A549 (cell line): ENCODE data around the gene UNC5C. TPM values are rescaled to one million over a fixed set of nuclear protein-coding genes. Genes with fewer than 3 reads are reported as not detected.
A peak's percentile ranks its signal among the peaks of the same experiment; 100 is the strongest.

Experiments used
- ATAC-seq, 2 experiments: fragments of 200-7000 bp in 1 of 2; fragments of >200 bp in 1 of 2; cut with Nextera tagmentation in 1 of 2; cut with Tn5 transposase in 1 of 2; 3 replicates each; pipeline versions ENCODE4 v1.8.0 to v1.9.1; 2018 to 2020; ENCODE audit warnings: mild to moderate bottlenecking in 1 of 2, moderate library complexity in 1 of 2
- CTCF ChIA-PET: fragments of 300-600 bp; sonication (Branson Sonifier 250); formaldehyde crosslinking; extraction: SDS; loops from one replicate; lab custom pipeline; 2021; ENCODE audit warnings: antibody characterized with exemption, inconsistent platforms; lab: Yijun Ruan, JAX
- POLR2A ChIA-PET: fragments of 350-600 bp; formaldehyde crosslinking; extraction: SDS; loops from one replicate; lab custom pipeline; 2021; ENCODE audit warnings: antibody characterized with exemption, inconsistent platforms; lab: Yijun Ruan, JAX
- DNase-seq, 2 experiments: peaks; one replicate each; pipeline versions ENCODE4 v3.0.0 to v3.0.0-alpha.2; 2011 to 2016; ENCODE audit warnings: low read depth in 1 of 2, low spot score in 1 of 2
- FAIRE-seq: peaks from 2 replicates; lab custom pipeline; 2011; peaks lifted over from hg19 to GRCh38; lab: Jason Lieb, UNC
- H3K27ac ChIP-seq, 2 experiments: fragments of >200 bp; sonication (Bioruptor Twin); formaldehyde crosslinking; 3 replicates each; pipeline ENCODE4 v1.5.1; 2016 to 2017
- H3K4me1 ChIP-seq: fragments of >200 bp; sonication (Bioruptor Twin); formaldehyde crosslinking; 3 replicates; pipeline ENCODE4 v1.6.1; 2016
- H3K4me2 ChIP-seq: fragments of >200 bp; sonication (Bioruptor Twin); formaldehyde crosslinking; 3 replicates; pipeline ENCODE4 v1.6.1; 2016
- H3K4me3 ChIP-seq: fragments of >200 bp; sonication (Bioruptor Twin); formaldehyde crosslinking; 3 replicates; pipeline ENCODE4 v1.5.1; 2016
- H3K9me3 ChIP-seq: fragments of >200 bp; sonication (Bioruptor Twin); formaldehyde crosslinking; 3 replicates; pipeline ENCODE4 v1.6.1; 2016
- BHLHE40 ChIP-seq: IDR thresholded peaks from 2 replicates; pipeline ENCODE4 v1.6.1; 2012; ENCODE audit warnings: low read depth, low read length, inconsistent platforms
- CHD4 ChIP-seq: fragments of 200-600 bp; sonication (generic); IDR thresholded peaks from 2 replicates; pipeline ENCODE4 v1.6.1; 2016; ENCODE audit warnings: antibody characterized with exemption, mild to moderate bottlenecking, borderline replicate concordance
- EP300 ChIP-seq, 2 experiments: fragments of >200 bp; sonication (Bioruptor Twin); formaldehyde crosslinking; IDR thresholded peaks; 2 replicates in 1 of 2; 3 replicates in 1 of 2; pipeline ENCODE4 v1.6.1; 2016 to 2017
- GATA3 ChIP-seq: IDR thresholded peaks from 2 replicates; pipeline ENCODE4 v1.6.1; 2012; ENCODE audit warnings: borderline replicate concordance
- HDAC2 ChIP-seq: fragments of 200-600 bp; sonication (generic); IDR thresholded peaks from 2 replicates; pipeline ENCODE4 v1.6.1; 2016
- HOXB13 ChIP-seq: fragments of 250-450 bp; sonication (Bioruptor Pico); IDR thresholded peaks from 2 replicates; pipeline ENCODE4 v1.5.0; 2020; ENCODE audit warnings: low read depth, mild to moderate bottlenecking, moderate library complexity
- MYC ChIP-seq: IDR thresholded peaks from 2 replicates; pipeline ENCODE4 v1.6.1; 2012; ENCODE audit warnings: mild to moderate bottlenecking, inconsistent platforms, low read length, improper control_type of control experiment, borderline replicate concordance
- NFE2L2 ChIP-seq: fragments of 150-350 bp; conservative IDR thresholded peaks from 2 replicates; pipeline ENCODE4 v1.6.1; 2014; ENCODE audit warnings: low read length
- NPAS2 ChIP-seq: fragments of 250-450 bp; sonication (Bioruptor Pico); IDR thresholded peaks from 2 replicates; pipeline ENCODE4 v1.8.0; 2022; ENCODE audit warnings: mild to moderate bottlenecking, moderate library complexity, borderline replicate concordance
- NR3C1 ChIP-seq: fragments of >200 bp; sonication (Bioruptor Twin); formaldehyde crosslinking; IDR thresholded peaks from 3 replicates; pipeline ENCODE4 v1.6.1; 2017
- POLR2AphosphoS2 ChIP-seq: conservative IDR thresholded peaks from 2 replicates; pipeline ENCODE4 v1.6.1; 2012; ENCODE audit warnings: low read length, improper control_type of control experiment, inconsistent platforms
- RAD21 ChIP-seq, 2 experiments: fragments of >200 bp in 1 of 2; sonication (Bioruptor Twin) in 1 of 2; formaldehyde crosslinking in 1 of 2; IDR thresholded peaks in 1 of 2; conservative IDR thresholded peaks in 1 of 2; 2 replicates in 1 of 2; 3 replicates in 1 of 2; pipeline ENCODE4 v1.6.1; 2012 to 2018; ENCODE audit warnings: inconsistent platforms in 1 of 2
- RARB ChIP-seq: fragments of 250-450 bp; sonication (Bioruptor Pico); IDR thresholded peaks from 2 replicates; pipeline ENCODE4 v1.8.0; 2021; ENCODE audit warnings: mild to moderate bottlenecking, moderate library complexity
- RFX5 ChIP-seq: fragments of 450-650 bp; IDR thresholded peaks from 2 replicates; pipeline ENCODE4 v1.7.1; 2014; ENCODE audit warnings: antibody characterized with exemption, mild to moderate bottlenecking, moderate library complexity
- ZNF302 ChIP-seq: fragments of 250-450 bp; sonication (Bioruptor Pico); IDR thresholded peaks from 2 replicates; pipeline ENCODE4 v1.9.0; 2021; ENCODE audit warnings: inconsistent platforms, mild to moderate bottlenecking, moderate library complexity
- WGBS: methylation state at CpG from one replicate; pipeline ENCODE4 v1.1.6; 2017; ENCODE audit errors: missing lambda C conversion rate; 5-methylcytosine and 5-hydroxymethylcytosine counted together
- polyA plus RNA-seq, 4 experiments: library from polyadenylated mRNA; depleted of rRNA in 3 of 4; stranded (reverse); fragments of >200 nt; fragmentation: RNase III in 1 of 4; extraction: RNeasy Plus Mini Kit Qiagen cat#74134 plus additional on column Dnase treatment in 1 of 4; gene quantifications; 2 replicates in 3 of 4; 3 replicates in 1 of 4; pipeline ENCODE4 v1.2.3, GENCODE V29; 2011 to 2017
- TF ChIP-seq, protein P1 (sequence below): IDR thresholded peaks from 2 replicates; pipeline ENCODE4 v1.6.1; 2012
- TF ChIP-seq, protein P2 (sequence below): fragments of 200-600 bp; sonication (generic); IDR thresholded peaks from 2 replicates; pipeline ENCODE4 v1.6.1; 2016; ENCODE audit warnings: antibody characterized with exemption, mild to moderate bottlenecking, moderate library complexity
- TF ChIP-seq, protein P3 (sequence below): fragments of >200 bp; sonication (Bioruptor Twin); formaldehyde crosslinking; IDR thresholded peaks from 3 replicates; pipeline ENCODE4 v1.5.1; 2016
- TF ChIP-seq, protein P4 (sequence below): fragments of >200 bp; sonication (Bioruptor Twin); formaldehyde crosslinking; IDR thresholded peaks from 2 replicates; pipeline ENCODE4 v1.6.1; 2016

Gene UNC5C
- polyA plus RNA-seq, 2 of the 4 experiments (the other 2 are of a cell fraction) = 0.13 TPM; not detected in 1

DNA sequence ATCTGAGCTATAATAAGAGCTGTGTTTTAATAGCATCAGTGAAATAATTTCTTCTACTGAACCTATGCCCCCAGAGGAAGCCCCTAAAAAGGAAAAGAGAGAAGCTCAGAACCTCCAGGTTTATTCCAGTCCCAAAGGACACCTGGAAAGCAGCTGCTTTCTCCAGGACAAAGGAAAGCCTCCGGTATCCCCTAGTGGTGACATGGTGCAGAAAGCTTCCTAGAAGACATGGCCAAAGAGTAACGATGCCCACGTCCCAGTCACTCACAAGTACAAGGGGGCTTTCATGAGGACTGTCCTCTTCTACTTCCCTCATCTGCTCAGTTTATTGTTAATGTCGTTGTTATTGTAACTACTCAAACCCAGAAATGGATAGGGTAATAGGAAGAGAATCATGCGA is 343.9 kb downstream of the UNC5C start:
- FAIRE-seq = no peak
- peak; percentile 79 to 85; a peak in 5 of 6 replicates for ATAC-seq
- whole genome bisulfite sequencing = 12% methylated on average over 5 of the region's 5 CpGs

DNA sequence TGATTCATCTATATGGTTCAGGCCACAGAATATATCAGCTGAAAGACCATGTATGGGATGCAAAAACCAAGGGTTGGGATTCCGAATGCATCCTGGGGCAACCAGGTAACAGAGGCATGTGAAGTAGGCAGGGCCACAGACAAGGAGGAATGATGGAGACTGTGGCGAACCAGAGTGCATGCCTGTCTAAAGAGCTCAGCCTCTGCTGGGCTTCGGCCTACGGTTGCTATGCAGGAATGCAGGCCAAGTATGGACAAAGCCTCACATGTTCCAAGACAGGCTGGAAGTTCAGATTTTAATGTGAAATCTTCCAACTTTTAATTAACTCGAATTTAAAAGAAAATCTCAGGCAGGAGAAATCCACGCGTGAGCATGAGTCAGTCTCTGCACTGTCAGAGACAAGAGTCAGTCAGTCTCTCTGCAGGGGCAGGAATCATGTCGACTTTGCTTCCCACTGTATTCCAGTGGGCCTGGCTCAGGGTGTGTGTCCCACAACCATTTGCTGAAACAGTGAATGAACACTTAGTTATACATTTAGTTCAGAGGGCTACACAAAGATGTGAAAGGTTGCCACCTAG is 344.4 kb downstream of the UNC5C start:
- no peak overlapping the region for H3K4me3 ChIP-seq
- no peaks in the 10 kb centered on the region for H3K9me3 ChIP-seq
- CTCF ChIA-PET = interaction anchor here (1.1 to 1.6 kb wide), 3 partner anchors 10 to 34 kb away, joined by 3 to 5 read pairs (median 3); no protein-coding TSS in a partner anchor
- H3K4me1 ChIP-seq = no peaks in the 10 kb centered on the region
- 74% methylated on average over 7 of the region's 8 CpGs for WGBS
- TF ChIP-seq, protein P1, sequence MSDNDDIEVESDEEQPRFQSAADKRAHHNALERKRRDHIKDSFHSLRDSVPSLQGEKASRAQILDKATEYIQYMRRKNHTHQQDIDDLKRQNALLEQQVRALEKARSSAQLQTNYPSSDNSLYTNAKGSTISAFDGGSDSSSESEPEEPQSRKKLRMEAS = no peak
- TF ChIP-seq NFE2L2 = no peak
- no peak for TF ChIP-seq NR3C1
- TF ChIP-seq NPAS2 (CRISPR knock-in tag) = no peak
- TF ChIP-seq, protein P2, sequence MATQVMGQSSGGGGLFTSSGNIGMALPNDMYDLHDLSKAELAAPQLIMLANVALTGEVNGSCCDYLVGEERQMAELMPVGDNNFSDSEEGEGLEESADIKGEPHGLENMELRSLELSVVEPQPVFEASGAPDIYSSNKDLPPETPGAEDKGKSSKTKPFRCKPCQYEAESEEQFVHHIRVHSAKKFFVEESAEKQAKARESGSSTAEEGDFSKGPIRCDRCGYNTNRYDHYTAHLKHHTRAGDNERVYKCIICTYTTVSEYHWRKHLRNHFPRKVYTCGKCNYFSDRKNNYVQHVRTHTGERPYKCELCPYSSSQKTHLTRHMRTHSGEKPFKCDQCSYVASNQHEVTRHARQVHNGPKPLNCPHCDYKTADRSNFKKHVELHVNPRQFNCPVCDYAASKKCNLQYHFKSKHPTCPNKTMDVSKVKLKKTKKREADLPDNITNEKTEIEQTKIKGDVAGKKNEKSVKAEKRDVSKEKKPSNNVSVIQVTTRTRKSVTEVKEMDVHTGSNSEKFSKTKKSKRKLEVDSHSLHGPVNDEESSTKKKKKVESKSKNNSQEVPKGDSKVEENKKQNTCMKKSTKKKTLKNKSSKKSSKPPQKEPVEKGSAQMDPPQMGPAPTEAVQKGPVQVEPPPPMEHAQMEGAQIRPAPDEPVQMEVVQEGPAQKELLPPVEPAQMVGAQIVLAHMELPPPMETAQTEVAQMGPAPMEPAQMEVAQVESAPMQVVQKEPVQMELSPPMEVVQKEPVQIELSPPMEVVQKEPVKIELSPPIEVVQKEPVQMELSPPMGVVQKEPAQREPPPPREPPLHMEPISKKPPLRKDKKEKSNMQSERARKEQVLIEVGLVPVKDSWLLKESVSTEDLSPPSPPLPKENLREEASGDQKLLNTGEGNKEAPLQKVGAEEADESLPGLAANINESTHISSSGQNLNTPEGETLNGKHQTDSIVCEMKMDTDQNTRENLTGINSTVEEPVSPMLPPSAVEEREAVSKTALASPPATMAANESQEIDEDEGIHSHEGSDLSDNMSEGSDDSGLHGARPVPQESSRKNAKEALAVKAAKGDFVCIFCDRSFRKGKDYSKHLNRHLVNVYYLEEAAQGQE = no peak
- POLR2A ChIA-PET = no interaction called here
- no peak; a peak in 1 of 6 replicates for ATAC-seq
- no peak for FAIRE-seq
- no peak for DNase-seq
- H3K4me2 ChIP-seq = no peak overlapping the region
- H3K27ac ChIP-seq = no peak overlapping the region

More for the DNA sequence above, 343.9 kb downstream of the UNC5C start:
- peak; percentile 7 to 34 for DNase-seq
- H3K4me3 ChIP-seq = no peak overlapping the region
- ChIA-PET POLR2A (no interaction called here), CTCF (interaction anchor here (0.8 to 1.6 kb wide), 4 partner anchors 9 to 39 kb away, joined by 3 to 5 read pairs (median 3); no protein-coding TSS in a partner anchor)
- no peak overlapping the region for H3K27ac ChIP-seq
- TF ChIP-seq, protein P1 = no peak
- no peak for TF ChIP-seq GATA3
- TF ChIP-seq RARB (CRISPR knock-in tag) = no peak
- no peak for TF ChIP-seq MYC
- TF ChIP-seq BHLHE40 = no peak
- no peak for TF ChIP-seq CHD4
- no peak for TF ChIP-seq RFX5
- TF ChIP-seq, protein P3, sequence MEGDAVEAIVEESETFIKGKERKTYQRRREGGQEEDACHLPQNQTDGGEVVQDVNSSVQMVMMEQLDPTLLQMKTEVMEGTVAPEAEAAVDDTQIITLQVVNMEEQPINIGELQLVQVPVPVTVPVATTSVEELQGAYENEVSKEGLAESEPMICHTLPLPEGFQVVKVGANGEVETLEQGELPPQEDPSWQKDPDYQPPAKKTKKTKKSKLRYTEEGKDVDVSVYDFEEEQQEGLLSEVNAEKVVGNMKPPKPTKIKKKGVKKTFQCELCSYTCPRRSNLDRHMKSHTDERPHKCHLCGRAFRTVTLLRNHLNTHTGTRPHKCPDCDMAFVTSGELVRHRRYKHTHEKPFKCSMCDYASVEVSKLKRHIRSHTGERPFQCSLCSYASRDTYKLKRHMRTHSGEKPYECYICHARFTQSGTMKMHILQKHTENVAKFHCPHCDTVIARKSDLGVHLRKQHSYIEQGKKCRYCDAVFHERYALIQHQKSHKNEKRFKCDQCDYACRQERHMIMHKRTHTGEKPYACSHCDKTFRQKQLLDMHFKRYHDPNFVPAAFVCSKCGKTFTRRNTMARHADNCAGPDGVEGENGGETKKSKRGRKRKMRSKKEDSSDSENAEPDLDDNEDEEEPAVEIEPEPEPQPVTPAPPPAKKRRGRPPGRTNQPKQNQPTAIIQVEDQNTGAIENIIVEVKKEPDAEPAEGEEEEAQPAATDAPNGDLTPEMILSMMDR = peak; percentile 32; the same call in 2 of the 3 replicates
- TF ChIP-seq HOXB13 (CRISPR knock-in tag) = no peak
- TF ChIP-seq, protein P4, sequence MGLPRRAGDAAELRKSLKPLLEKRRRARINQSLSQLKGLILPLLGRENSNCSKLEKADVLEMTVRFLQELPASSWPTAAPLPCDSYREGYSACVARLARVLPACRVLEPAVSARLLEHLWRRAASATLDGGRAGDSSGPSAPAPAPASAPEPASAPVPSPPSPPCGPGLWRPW = no peak
- TF ChIP-seq ZNF302 (CRISPR knock-in tag) = no peak
- peak; percentile 37 to 48; a peak in 4 of 5 replicates for TF ChIP-seq RAD21 (conservative IDR thresholded peaks at IDR 0.05 in 1 of 2, IDR thresholded peaks at IDR 0.05 in 1 of 2)
- no peak for TF ChIP-seq HDAC2
- no peak for TF ChIP-seq EP300 (IDR thresholded peaks at IDR 0.05)
- no peak for TF ChIP-seq POLR2AphosphoS2
- H3K4me2 ChIP-seq = no peak overlapping the region
- no peaks in the 10 kb centered on the region for H3K4me1 ChIP-seq
- H3K9me3 ChIP-seq = no peaks in the 10 kb centered on the region
